Measurements from ENCODE around the gene PBX4.

DNA sequence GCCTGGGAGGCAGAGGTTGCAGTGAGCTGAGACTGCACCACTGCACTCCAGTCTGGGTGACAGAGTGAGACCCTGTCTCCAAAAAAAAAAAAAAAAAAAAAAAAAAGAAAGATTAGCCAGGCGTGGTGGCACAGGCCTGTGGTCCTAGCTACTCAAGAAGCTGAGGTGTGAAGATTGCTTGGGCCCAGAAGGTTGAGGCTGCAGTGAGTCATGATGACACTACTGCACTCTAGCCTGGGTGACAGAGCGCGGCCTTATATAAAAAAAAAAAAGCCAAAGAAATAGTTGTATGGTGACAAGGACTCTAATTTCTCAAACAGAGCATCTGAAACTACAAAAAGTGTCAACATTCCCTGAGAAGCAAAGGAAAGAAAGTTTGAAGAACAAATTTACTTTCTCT lies 3.4 kb downstream of the PBX4 start:
- TF ChIP-seq POLR2A (IDR thresholded peaks at IDR 0.05) (no peak), CTCF (IDR thresholded peaks at IDR 0.05) (no peak)
